ENCODE data around the gene CTTN. TPM values are rescaled to one million over a fixed set of nuclear protein-coding genes. Genes with fewer than 3 reads are reported as not detected.

CTTN gene
- total and polyA plus RNA-seq, 9 of the 15 experiments (the other 6 are each of a cell fraction or from before 2014, with no cell fraction given): 9.9 to 158 (median 99.7) TPM

DNA sequence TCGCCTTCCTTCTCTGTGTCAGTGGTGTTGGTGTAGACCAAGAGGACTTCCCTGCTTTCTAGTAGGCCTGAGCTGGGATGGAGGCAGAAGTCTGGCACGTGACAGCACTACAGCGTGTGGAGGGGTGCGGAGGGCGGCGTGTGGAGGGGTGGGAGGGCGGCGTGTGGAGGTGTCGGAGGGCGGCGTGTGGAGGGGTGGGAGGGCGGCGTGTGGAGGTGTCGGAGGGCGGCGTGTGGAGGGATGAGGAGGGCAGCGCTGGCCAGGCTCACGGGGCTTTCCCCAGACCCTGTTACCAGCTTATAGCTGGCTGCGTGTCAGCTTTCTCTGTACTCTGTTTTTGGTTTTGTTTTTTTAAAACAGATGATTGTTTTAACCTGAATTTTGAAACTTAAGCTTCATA is 45.7 kb upstream of the CTTN start:
- POLR2A ChIA-PET: interaction anchor here (0.6 to 0.7 kb wide), 2 partner anchors 13 to 87 kb away, joined by 3 to 4 read pairs; no protein-coding TSS in a partner anchor
- Histone ChIP-seq H3K27me3 (ENCODE audit: control insufficient read depth in 2 of 2, insufficient read depth in 2 of 2, low read length in 2 of 2) (no peaks in the 10 kb centered on the region), H3K36me3 (ENCODE audit: control insufficient read depth, insufficient read depth, low read length) (peaks cover 78% of the 10 kb centered on the region; the same call in 2 of the 3 replicates), H2AFZ (ENCODE audit: low read depth, low read length) (no peak overlapping the region), H3K9me1 (ENCODE audit: control insufficient read depth, insufficient read depth, low read length) (no peaks in the 10 kb centered on the region), H3K9ac (ENCODE audit: insufficient read depth in 1 of 2, low read depth in 2 of 2, low read length in 2 of 2) (no peak overlapping the region; a peak in 1 of 4 replicates), H3K9me3 (replicated peaks; ENCODE audit: control insufficient read depth, insufficient read depth, low read depth, low read length) (no peaks in the 10 kb centered on the region), H3K79me2 (ENCODE audit: control insufficient read depth, insufficient read depth, low read length) (no peaks in the 10 kb centered on the region), H3K4me3 (no peak overlapping the region), H3K27ac (ENCODE audit: extremely low read depth, low read depth, low read length) (no peak overlapping the region), H3K4me2 (ENCODE audit: insufficient read depth, low read length) (no peak overlapping the region), H4K20me1 (replicated peaks; ENCODE audit: control insufficient read depth, insufficient read depth, low read length) (0 out of 2 replicates have a peak, but pooled peaks cover 3% of the 10 kb centered on the region), H3K4me1 (replicated peaks in 1 of 2; ENCODE audit: control insufficient read depth in 2 of 2, insufficient read depth in 2 of 2, low read length in 2 of 2) (peaks cover 3% of the 10 kb centered on the region in 2 experiments; a peak in 2 of 5 replicates)
- DNase-seq (ENCODE audit: extremely low read depth in 1 of 4, low spot score in 3 of 4) (no peak), FAIRE-seq (no peak), ATAC-seq (no peak)
- BruUV-seq (replicated peaks): no TSS peak
- intact Hi-C loops (cut with micrococcal nuclease): no loop called here
- in situ Hi-C loops (cut with MboI): no loop called here
- WGBS (ENCODE audit: insufficient coverage, low coverage, missing lambda C conversion rate): 95% methylated on average over 2 of the region's 19 CpGs
- CTCF ChIA-PET (ENCODE audit: low intra/inter-chr PET ratio): no interaction called here
- TF ChIP-seq WHSC1 (IDR thresholded peaks at IDR 0.05; ENCODE audit: low read length): no peak
- TF ChIP-seq, protein P1, sequence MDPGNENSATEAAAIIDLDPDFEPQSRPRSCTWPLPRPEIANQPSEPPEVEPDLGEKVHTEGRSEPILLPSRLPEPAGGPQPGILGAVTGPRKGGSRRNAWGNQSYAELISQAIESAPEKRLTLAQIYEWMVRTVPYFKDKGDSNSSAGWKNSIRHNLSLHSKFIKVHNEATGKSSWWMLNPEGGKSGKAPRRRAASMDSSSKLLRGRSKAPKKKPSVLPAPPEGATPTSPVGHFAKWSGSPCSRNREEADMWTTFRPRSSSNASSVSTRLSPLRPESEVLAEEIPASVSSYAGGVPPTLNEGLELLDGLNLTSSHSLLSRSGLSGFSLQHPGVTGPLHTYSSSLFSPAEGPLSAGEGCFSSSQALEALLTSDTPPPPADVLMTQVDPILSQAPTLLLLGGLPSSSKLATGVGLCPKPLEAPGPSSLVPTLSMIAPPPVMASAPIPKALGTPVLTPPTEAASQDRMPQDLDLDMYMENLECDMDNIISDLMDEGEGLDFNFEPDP (CRISPR knock-in tag; IDR thresholded peaks at IDR 0.05): no peak
- TF ChIP-seq, protein P2, sequence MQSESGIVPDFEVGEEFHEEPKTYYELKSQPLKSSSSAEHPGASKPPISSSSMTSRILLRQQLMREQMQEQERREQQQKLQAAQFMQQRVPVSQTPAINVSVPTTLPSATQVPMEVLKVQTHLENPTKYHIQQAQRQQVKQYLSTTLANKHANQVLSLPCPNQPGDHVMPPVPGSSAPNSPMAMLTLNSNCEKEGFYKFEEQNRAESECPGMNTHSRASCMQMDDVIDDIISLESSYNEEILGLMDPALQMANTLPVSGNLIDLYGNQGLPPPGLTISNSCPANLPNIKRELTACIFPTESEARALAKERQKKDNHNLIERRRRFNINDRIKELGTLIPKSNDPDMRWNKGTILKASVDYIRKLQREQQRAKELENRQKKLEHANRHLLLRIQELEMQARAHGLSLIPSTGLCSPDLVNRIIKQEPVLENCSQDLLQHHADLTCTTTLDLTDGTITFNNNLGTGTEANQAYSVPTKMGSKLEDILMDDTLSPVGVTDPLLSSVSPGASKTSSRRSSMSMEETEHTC (IDR thresholded peaks at IDR 0.05): no peak

All from K562 (cell line).